ENCODE results near the gene MFSD1. TPM values are rescaled to one million over a fixed set of nuclear protein-coding genes. Genes with fewer than 3 reads are reported as not detected.

MFSD1 gene
- polyA plus RNA-seq, 2 of the 4 experiments (the other 2 are of a cell fraction): 41.5 to 53.2 TPM

GRCh38 chr3:158763421-158763820, 38.4 kb upstream of the MFSD1 start:
- no peak for ATAC-seq
- Histone ChIP-seq H3K9me3 (no peaks in the 10 kb centered on the region), H3K4me2 (no peak overlapping the region), H3K4me3 (no peak overlapping the region), H3K27ac (peak overlapping the region in 1 of 2 experiments; percentile 17; a peak in 1 of 6 replicates), H3K4me1 (peaks cover 35% of the 10 kb centered on the region)
- no peak for FAIRE-seq
- CTCF ChIA-PET: interaction anchor here (3.5 kb wide), 1 partner anchor 35 kb away, joined by 17 read pairs; no protein-coding TSS in a partner anchor
- no peak for DNase-seq (ENCODE audit: low read depth in 1 of 2, low spot score in 1 of 2)
- TF ChIP-seq, protein P1, sequence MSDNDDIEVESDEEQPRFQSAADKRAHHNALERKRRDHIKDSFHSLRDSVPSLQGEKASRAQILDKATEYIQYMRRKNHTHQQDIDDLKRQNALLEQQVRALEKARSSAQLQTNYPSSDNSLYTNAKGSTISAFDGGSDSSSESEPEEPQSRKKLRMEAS (IDR thresholded peaks at IDR 0.05): no peak
- TF ChIP-seq MAZ (IDR thresholded peaks at IDR 0.05; ENCODE audit: borderline replicate concordance, low read depth, low read length) (no peak), EP300 (IDR thresholded peaks at IDR 0.05) (no peak), RCOR1 (IDR thresholded peaks at IDR 0.05; ENCODE audit: low read depth, low read length) (no peak), POLR2A (IDR thresholded peaks at IDR 0.05; ENCODE audit: low read length) (no peak), CEBPB (IDR thresholded peaks at IDR 0.05) (no peak), CBX2 (IDR thresholded peaks at IDR 0.05; ENCODE audit: borderline replicate concordance, low read depth) (no peak), PHF8 (IDR thresholded peaks at IDR 0.05; ENCODE audit: borderline replicate concordance, low read depth) (no peak), GATA3 (IDR thresholded peaks at IDR 0.05; ENCODE audit: borderline replicate concordance) (no peak), ESRRA (IDR thresholded peaks at IDR 0.05; ENCODE audit: borderline replicate concordance, low read length) (no peak), FOSB (CRISPR knock-in tag; IDR thresholded peaks at IDR 0.05) (no peak)
- TF ChIP-seq, protein P2, sequence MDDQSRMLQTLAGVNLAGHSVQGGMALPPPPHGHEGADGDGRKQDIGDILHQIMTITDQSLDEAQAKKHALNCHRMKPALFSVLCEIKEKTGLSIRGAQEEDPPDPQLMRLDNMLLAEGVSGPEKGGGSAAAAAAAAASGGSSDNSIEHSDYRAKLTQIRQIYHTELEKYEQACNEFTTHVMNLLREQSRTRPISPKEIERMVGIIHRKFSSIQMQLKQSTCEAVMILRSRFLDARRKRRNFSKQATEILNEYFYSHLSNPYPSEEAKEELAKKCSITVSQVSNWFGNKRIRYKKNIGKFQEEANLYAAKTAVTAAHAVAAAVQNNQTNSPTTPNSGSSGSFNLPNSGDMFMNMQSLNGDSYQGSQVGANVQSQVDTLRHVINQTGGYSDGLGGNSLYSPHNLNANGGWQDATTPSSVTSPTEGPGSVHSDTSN (IDR thresholded peaks at IDR 0.05): no peak
- TF ChIP-seq, protein P3, sequence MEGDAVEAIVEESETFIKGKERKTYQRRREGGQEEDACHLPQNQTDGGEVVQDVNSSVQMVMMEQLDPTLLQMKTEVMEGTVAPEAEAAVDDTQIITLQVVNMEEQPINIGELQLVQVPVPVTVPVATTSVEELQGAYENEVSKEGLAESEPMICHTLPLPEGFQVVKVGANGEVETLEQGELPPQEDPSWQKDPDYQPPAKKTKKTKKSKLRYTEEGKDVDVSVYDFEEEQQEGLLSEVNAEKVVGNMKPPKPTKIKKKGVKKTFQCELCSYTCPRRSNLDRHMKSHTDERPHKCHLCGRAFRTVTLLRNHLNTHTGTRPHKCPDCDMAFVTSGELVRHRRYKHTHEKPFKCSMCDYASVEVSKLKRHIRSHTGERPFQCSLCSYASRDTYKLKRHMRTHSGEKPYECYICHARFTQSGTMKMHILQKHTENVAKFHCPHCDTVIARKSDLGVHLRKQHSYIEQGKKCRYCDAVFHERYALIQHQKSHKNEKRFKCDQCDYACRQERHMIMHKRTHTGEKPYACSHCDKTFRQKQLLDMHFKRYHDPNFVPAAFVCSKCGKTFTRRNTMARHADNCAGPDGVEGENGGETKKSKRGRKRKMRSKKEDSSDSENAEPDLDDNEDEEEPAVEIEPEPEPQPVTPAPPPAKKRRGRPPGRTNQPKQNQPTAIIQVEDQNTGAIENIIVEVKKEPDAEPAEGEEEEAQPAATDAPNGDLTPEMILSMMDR (IDR thresholded peaks at IDR 0.05): no peak
- TF ChIP-seq, protein P4, sequence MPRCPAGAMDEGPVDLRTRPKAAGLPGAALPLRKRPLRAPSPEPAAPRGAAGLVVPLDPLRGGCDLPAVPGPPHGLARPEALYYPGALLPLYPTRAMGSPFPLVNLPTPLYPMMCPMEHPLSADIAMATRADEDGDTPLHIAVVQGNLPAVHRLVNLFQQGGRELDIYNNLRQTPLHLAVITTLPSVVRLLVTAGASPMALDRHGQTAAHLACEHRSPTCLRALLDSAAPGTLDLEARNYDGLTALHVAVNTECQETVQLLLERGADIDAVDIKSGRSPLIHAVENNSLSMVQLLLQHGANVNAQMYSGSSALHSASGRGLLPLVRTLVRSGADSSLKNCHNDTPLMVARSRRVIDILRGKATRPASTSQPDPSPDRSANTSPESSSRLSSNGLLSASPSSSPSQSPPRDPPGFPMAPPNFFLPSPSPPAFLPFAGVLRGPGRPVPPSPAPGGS (IDR thresholded peaks at IDR 0.05): no peak
- WGBS (ENCODE audit: missing lambda C conversion rate): 68% methylated on average over 2 of the region's 2 CpGs
- POLR2A ChIA-PET: no interaction called here

DNA sequence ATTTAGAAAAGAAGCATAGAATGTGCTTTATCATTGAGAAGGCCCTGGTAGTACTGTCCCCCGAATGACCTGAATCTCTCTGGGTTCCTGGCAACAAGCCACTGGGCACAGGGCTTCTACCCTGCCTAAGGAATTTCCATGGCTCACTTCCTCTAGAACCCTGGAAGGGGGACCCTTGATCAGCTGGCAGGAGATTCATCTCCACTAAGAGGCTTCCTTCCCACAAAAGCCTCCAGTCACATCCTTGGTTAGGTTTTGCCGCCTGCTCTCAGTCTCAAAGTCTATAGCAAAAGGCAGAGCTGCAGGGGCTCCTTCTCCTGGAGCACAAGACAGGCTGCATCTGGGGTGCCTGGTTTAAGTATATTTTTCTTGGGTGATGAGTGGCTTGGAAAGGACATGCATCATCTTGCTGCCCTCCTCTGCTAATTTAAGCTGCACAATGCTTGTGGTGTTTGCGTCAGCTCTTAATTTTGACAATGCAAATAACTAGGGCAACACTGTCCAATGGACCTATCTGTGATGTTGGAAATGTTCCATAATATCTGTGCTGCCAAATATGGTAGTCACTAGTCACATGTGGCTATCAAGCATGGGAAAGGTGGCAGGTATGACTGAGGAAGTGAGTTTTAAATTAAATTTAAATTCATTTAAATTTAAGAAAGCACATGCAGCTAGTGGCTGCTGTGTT, 36.2 kb upstream of the MFSD1 start:
- POLR2A ChIA-PET: no interaction called here

More for the DNA sequence above, 36.2 kb upstream of the MFSD1 start:
- Histone ChIP-seq H3K4me3 (no peak overlapping the region), H3K27ac (peak overlapping the region in 1 of 2 experiments; percentile 89; a peak in 3 of 6 replicates), H3K4me2 (peak overlapping the region; percentile 19; the same call in 1 of the 3 replicates), H3K9me3 (no peaks in the 10 kb centered on the region), H3K4me1 (peaks cover 57% of the 10 kb centered on the region)
- ATAC-seq: no peak
- no peak for DNase-seq (ENCODE audit: low read depth in 1 of 2, low spot score in 1 of 2)
- no peak for FAIRE-seq
- CTCF ChIA-PET: interaction anchor here (0.6 to 5.1 kb wide), 7 partner anchors 11 to 1627 kb away, joined by 3 to 30 read pairs (median 3); no protein-coding TSS in a partner anchor
- TF ChIP-seq JUN (IDR thresholded peaks at IDR 0.05) (no peak), CBX8 (IDR thresholded peaks at IDR 0.05) (no peak), RFX5 (IDR thresholded peaks at IDR 0.05) (no peak), FOSB (CRISPR knock-in tag; IDR thresholded peaks at IDR 0.05) (no peak), NPAS2 (CRISPR knock-in tag; IDR thresholded peaks at IDR 0.05; ENCODE audit: borderline replicate concordance) (no peak), REST (IDR thresholded peaks at IDR 0.05) (no peak), CEBPB (IDR thresholded peaks at IDR 0.05) (no peak), MYC (IDR thresholded peaks at IDR 0.05; ENCODE audit: borderline replicate concordance, low read length) (no peak), JUNB (IDR thresholded peaks at IDR 0.05) (no peak), RNF2 (IDR thresholded peaks at IDR 0.05; ENCODE audit: borderline replicate concordance, low read depth) (no peak), SMC3 (IDR thresholded peaks at IDR 0.05) (no peak), CHD2 (IDR thresholded peaks at IDR 0.05; ENCODE audit: low read length, partially characterized antibody) (no peak)
- TF ChIP-seq, protein P3 (IDR thresholded peaks at IDR 0.05): no peak
- WGBS (ENCODE audit: missing lambda C conversion rate): 82% methylated on average over 3 of the region's 3 CpGs

Data from A549 (cell line).